Peyer's patch (tissue), 4 donors: ENCODE measurements around the gene RNF13.

Source experiments
- CTCF ChIP-seq, 6 experiments: fragments of 450-650 bp in 4 of 6; fragments of 200-600 bp in 2 of 6; sonication (generic) in 1 of 6; IDR thresholded peaks; one replicate each; pipeline ENCODE4 v1.5.1; 2017 to 2019; ENCODE audit warnings: antibody characterized with exemption in 6 of 6, mild to moderate bottlenecking in 3 of 6, moderate library complexity in 1 of 6
- POLR2A ChIP-seq, 2 donors: fragments of 450-650 bp; IDR thresholded peaks; one replicate each; pipeline ENCODE4 v1.5.1; 2017; ENCODE audit warnings: antibody characterized with exemption in 2 of 2, mild to moderate bottlenecking in 2 of 2, moderate library complexity in 2 of 2

GRCh38 chr3:149784064-149784704, 28.8 kb upstream of the RNF13 start:
- TF ChIP-seq CTCF (IDR thresholded peaks at IDR 0.05): no peak
- TF ChIP-seq POLR2A (IDR thresholded peaks at IDR 0.05): no peak
